Activated naive CD4-positive, alpha-beta T cell treated with anti-CD3 and anti-CD28 coated beads, Interleukin-2, amount 10 ng/mL, durations not matched to agents 7 days and 5 days (primary cell): Measurements from ENCODE around the gene FKBP5.
A peak's percentile ranks its signal among the peaks of the same experiment; 100 is the strongest.
"Not testable (repeated sequence)": the region's sequence is repeated elsewhere in the genome, so short reads cannot be mapped to it uniquely, and the experiment has no call there.

Experiments
- CTCF ChIA-PET: fragments of 350-600 bp; sonication (Branson Sonifier 250); formaldehyde crosslinking; loops from one replicate; lab custom pipeline; 2021; ENCODE audit warnings: antibody characterized with exemption; lab: Charles Lee
- DNase-seq: peaks from one replicate; pipeline ENCODE4 v3.0.0-alpha.2; 2020
- H3K27ac Mint-ChIP-seq: one replicate; pipeline ENCODE4 v1.8.0; 2021; ENCODE audit warnings: mild to moderate bottlenecking, moderate library complexity, mixed read lengths
- H3K27me3 Mint-ChIP-seq: one replicate; pipeline ENCODE4 v1.8.0; 2021; ENCODE audit warnings: mild to moderate bottlenecking, mixed read lengths
- H3K36me3 Mint-ChIP-seq: one replicate; pipeline ENCODE4 v1.8.0; 2021; ENCODE audit warnings: mixed read lengths
- H3K4me1 Mint-ChIP-seq: one replicate; pipeline ENCODE4 v1.8.0; 2021; ENCODE audit warnings: mixed read lengths
- H3K4me3 Mint-ChIP-seq: one replicate; pipeline ENCODE4 v1.8.0; 2021; ENCODE audit warnings: mild to moderate bottlenecking, moderate library complexity, mixed read lengths
- H3K9me3 Mint-ChIP-seq: one replicate; pipeline ENCODE4 v1.8.0; 2021; ENCODE audit warnings: mixed read lengths

FKBP5 gene

DNA sequence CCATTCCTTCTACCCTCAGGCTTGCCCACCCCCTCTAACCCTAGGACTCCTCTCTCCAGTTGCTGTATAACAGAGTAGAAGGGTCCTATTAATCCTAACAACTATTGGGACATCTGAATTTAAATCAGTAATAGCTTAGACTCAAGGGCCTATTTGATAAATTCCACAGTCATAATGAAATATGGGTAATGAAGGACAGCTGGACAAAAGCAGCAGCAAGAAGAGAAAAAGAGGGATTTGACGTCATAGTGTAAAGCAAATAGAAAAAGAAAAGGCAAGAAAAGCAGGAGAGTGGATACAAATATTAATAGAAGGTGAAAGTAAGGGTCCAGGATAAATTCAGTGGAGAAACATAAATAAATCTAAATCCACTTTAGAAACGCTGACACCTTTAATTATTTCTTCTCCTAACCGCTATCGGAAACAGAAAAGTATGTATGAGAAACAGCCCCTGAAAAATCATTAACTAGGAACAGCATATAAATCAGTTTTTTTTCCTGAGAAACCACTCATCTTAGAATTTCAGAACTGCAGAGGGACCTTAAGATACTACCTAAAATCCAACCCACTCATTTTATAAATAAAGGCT is 12.8 kb downstream of the FKBP5 start:
- H3K27ac Mint-ChIP-seq, result no peak overlapping the region

GRCh38 chr6:35674594-35674993 is 14.1 kb downstream of the FKBP5 start:
- Mint-ChIP-seq H3K27ac (no peak overlapping the region), H3K27me3 (no peaks in the 10 kb centered on the region), H3K4me1 (peaks cover 81% of the 10 kb centered on the region), H3K36me3 (peaks cover 34% of the 10 kb centered on the region), H3K9me3 (peaks cover 2% of the 10 kb centered on the region), H3K4me3 (no peak overlapping the region)
- CTCF ChIA-PET, result interaction anchor here (1.0 to 1.2 kb wide), 2 partner anchors 12 to 50 kb away, joined by 3 to 4 read pairs; no protein-coding TSS in a partner anchor
- DNase-seq, result no peak

More for the DNA sequence above, 12.8 kb downstream of the FKBP5 start:
- Mint-ChIP-seq H3K4me3 (no peak overlapping the region), H3K27me3 (no peaks in the 10 kb centered on the region), H3K36me3 (peaks cover 39% of the 10 kb centered on the region), H3K4me1 (peaks cover 75% of the 10 kb centered on the region), H3K9me3 (peaks cover 2% of the 10 kb centered on the region)
- no peak for DNase-seq
- CTCF ChIA-PET, result interaction anchor here (1.5 kb wide), 1 partner anchor 51 kb away, joined by 3 read pairs; no protein-coding TSS in a partner anchor

DNA sequence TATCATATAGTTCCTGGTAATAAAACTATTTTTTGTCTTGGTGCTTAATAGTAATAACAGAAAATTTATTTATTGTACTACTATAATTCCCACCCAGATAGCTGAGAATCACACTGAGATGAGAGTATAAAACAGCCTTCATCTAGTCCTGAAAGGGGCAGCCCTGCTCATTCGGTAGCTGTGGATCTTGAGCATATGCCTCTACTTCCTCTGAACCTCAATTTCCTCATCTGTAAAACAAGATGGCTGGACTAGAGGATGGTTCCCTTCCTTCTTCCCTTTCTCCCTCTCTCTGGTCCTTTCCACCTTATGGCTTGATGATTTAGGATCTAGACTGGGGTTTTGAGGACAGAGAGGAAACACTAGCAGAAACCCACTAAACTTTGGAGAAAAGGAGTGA is 15.0 kb downstream of the FKBP5 start:
- no peaks in the 10 kb centered on the region for H3K9me3 Mint-ChIP-seq
- CTCF ChIA-PET, result interaction anchor here (1.2 to 1.8 kb wide), 2 partner anchors 49 to 67 kb away, joined by 3 to 5 read pairs; no protein-coding TSS in a partner anchor
- peaks cover 25% of the 10 kb centered on the region for H3K36me3 Mint-ChIP-seq
- peak overlapping the region; percentile 37 for H3K27ac Mint-ChIP-seq
- H3K27me3 Mint-ChIP-seq, result no peaks in the 10 kb centered on the region
- peaks cover 82% of the 10 kb centered on the region for H3K4me1 Mint-ChIP-seq
- no peak overlapping the region for H3K4me3 Mint-ChIP-seq
- no peak for DNase-seq

GRCh38 chr6:35673284-35673666 is 15.4 kb downstream of the FKBP5 start:
- not testable (repeated sequence) for DNase-seq, H3K27ac Mint-ChIP-seq, H3K9me3 Mint-ChIP-seq, H3K27me3 Mint-ChIP-seq, H3K4me3 Mint-ChIP-seq
- H3K36me3 Mint-ChIP-seq, result peaks cover 21% of the 10 kb centered on the region
- peaks cover 82% of the 10 kb centered on the region for H3K4me1 Mint-ChIP-seq
- CTCF ChIA-PET, result interaction anchor here (0.7 to 1.8 kb wide), 2 partner anchors 41 to 67 kb away, joined by 4 to 5 read pairs; no protein-coding TSS in a partner anchor

GRCh38 chr6:35670453-35670852 is 18.3 kb downstream of the FKBP5 start:
- not testable (repeated sequence) for H3K9me3 Mint-ChIP-seq, H3K27me3 Mint-ChIP-seq, H3K4me3 Mint-ChIP-seq, DNase-seq
- CTCF ChIA-PET, result interaction anchor here (1.0 kb wide), 1 partner anchor 67 kb away, joined by 3 read pairs; the partner anchor contains the start of gene ARMC12
- Mint-ChIP-seq H3K36me3 (peaks cover 13% of the 10 kb centered on the region), H3K27ac (peak overlapping the region; percentile 95), H3K4me1 (peaks cover 78% of the 10 kb centered on the region)

- CTCF ChIA-PET, result interaction anchor here (0.8 to 4.3 kb wide), 3 partner anchors 15 to 67 kb away, joined by 3 to 25 read pairs (median 4); partner anchors contain the start of gene ARMC12
- Mint-ChIP-seq H3K27ac (peak overlapping the region; percentile 95), H3K4me3 (peak overlapping the region; percentile 66), H3K4me1 (peaks cover 70% of the 10 kb centered on the region), H3K9me3 (no peaks in the 10 kb centered on the region), H3K27me3 (no peaks in the 10 kb centered on the region), H3K36me3 (peaks cover 12% of the 10 kb centered on the region)
- DNase-seq, result no peak
Observed at GRCh38 chr6:35669451-35670045, 19.2 kb downstream of the FKBP5 start.

- peaks cover 12% of the 10 kb centered on the region for H3K36me3 Mint-ChIP-seq
- H3K4me1 Mint-ChIP-seq, result peaks cover 64% of the 10 kb centered on the region
- peak overlapping the region; percentile 66 for H3K4me3 Mint-ChIP-seq
- no peak for DNase-seq
- peak overlapping the region; percentile 95 for H3K27ac Mint-ChIP-seq
- H3K27me3 Mint-ChIP-seq, result no peaks in the 10 kb centered on the region
- H3K9me3 Mint-ChIP-seq, result no peaks in the 10 kb centered on the region
- CTCF ChIA-PET, result interaction anchor here (0.6 to 4.3 kb wide), 4 partner anchors 8 to 68 kb away, joined by 3 to 25 read pairs (median 4); partner anchors contain the start of gene ARMC12
Observed at GRCh38 chr6:35668744-35669450, 19.8 kb downstream of the FKBP5 start.

DNA sequence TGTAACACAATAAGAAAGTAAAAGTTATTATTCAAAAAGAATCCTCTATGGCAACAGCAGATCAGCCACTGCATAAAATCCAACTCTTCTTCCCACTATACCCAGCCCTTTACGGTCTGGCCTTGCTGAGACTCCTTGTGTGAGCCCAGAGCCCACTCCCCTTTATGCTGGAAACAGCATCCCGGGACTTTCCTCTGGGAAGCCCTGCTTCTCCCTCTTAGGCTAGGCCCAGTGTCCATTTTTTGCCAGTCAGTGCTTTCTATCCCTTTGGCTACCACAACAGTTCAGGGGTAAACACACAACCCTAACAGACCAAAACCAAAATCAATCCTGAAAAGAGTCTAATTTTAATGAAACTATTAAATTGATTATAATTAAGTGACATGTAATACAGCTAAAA is 20.6 kb downstream of the FKBP5 start:
- CTCF ChIA-PET, result interaction anchor here (0.7 to 4.3 kb wide), 4 partner anchors 14 to 69 kb away, joined by 3 to 25 read pairs (median 4); partner anchors contain the start of gene ARMC12
- no peaks in the 10 kb centered on the region for H3K27me3 Mint-ChIP-seq
- H3K9me3 Mint-ChIP-seq, result no peaks in the 10 kb centered on the region
- peak overlapping the region; percentile 70 for H3K4me3 Mint-ChIP-seq
- peaks cover 58% of the 10 kb centered on the region for H3K4me1 Mint-ChIP-seq
- H3K36me3 Mint-ChIP-seq, result peaks cover 11% of the 10 kb centered on the region
- H3K27ac Mint-ChIP-seq, result peak overlapping the region; percentile 95
- DNase-seq, result no peak

GRCh38 chr6:35665573-35665972 is 23.1 kb downstream of the FKBP5 start:
- Mint-ChIP-seq H3K36me3 (peaks cover 5% of the 10 kb centered on the region), H3K9me3 (no peaks in the 10 kb centered on the region), H3K4me1 (peaks cover 42% of the 10 kb centered on the region), H3K4me3 (no peak overlapping the region), H3K27ac (no peak overlapping the region), H3K27me3 (no peaks in the 10 kb centered on the region)
- DNase-seq, result no peak
- CTCF ChIA-PET, result no interaction called here

GRCh38 chr6:35664945-35665344 is 23.8 kb downstream of the FKBP5 start:
- no peaks in the 10 kb centered on the region for H3K27me3 Mint-ChIP-seq
- H3K4me1 Mint-ChIP-seq, result peaks cover 37% of the 10 kb centered on the region
- H3K4me3 Mint-ChIP-seq, result no peak overlapping the region
- no peaks in the 10 kb centered on the region for H3K9me3 Mint-ChIP-seq
- H3K27ac Mint-ChIP-seq, result no peak overlapping the region
- CTCF ChIA-PET, result interaction anchor here (0.7 kb wide), 1 partner anchor 13 kb away, joined by 5 read pairs; no protein-coding TSS in a partner anchor
- no peak for DNase-seq
- H3K36me3 Mint-ChIP-seq, result peaks cover 7% of the 10 kb centered on the region

- no peak for DNase-seq
- peaks cover 7% of the 10 kb centered on the region for H3K36me3 Mint-ChIP-seq
- peaks cover 24% of the 10 kb centered on the region for H3K4me1 Mint-ChIP-seq
- no peaks in the 10 kb centered on the region for H3K27me3 Mint-ChIP-seq
- H3K9me3 Mint-ChIP-seq, result no peaks in the 10 kb centered on the region
- no peak overlapping the region for H3K27ac Mint-ChIP-seq
- CTCF ChIA-PET, result interaction anchor here (0.7 to 2.0 kb wide), 5 partner anchors 11 to 72 kb away, joined by 3 to 9 read pairs (median 4); partner anchors contain the start of gene FKBP5
- no peak overlapping the region for H3K4me3 Mint-ChIP-seq
Observed at GRCh38 chr6:35663447-35664235, 25.1 kb downstream of the FKBP5 start.

DNA sequence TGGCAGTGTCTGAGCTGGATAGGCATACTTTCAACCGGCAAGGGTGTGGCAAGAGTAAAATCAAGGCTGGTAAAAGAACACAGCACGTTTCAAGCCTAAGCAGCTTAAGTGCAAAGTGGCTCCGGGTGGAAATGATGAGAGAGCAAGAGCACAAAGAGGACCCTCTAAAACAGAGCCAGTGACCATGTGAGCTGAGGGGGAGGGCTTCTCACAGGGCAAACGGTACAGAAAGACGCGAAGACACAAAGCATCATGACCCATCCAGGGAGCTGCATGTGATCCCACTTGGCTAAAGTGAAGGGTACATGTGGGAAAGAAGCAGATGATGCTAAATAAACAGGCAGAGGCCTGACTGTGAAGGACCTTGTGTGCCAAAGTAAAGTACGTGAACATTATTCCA is 25.7 kb downstream of the FKBP5 start:
- Mint-ChIP-seq H3K4me1 (peaks cover 18% of the 10 kb centered on the region), H3K4me3 (no peak overlapping the region), H3K27ac (no peak overlapping the region), H3K27me3 (no peaks in the 10 kb centered on the region), H3K9me3 (no peaks in the 10 kb centered on the region), H3K36me3 (peaks cover 5% of the 10 kb centered on the region)
- CTCF ChIA-PET, result interaction anchor here (0.7 to 2.0 kb wide), 5 partner anchors 12 to 75 kb away, joined by 3 to 9 read pairs (median 4); partner anchors contain the start of gene FKBP5
- DNase-seq, result no peak

GRCh38 chr6:35654883-35655282 is 33.8 kb downstream of the FKBP5 start:
- Mint-ChIP-seq H3K4me3 (no peak overlapping the region), H3K27me3 (no peaks in the 10 kb centered on the region), H3K9me3 (peaks cover 4% of the 10 kb centered on the region), H3K27ac (no peak overlapping the region), H3K36me3 (peaks cover 11% of the 10 kb centered on the region), H3K4me1 (peaks cover 9% of the 10 kb centered on the region)
- no peak for DNase-seq
- CTCF ChIA-PET, result interaction anchor here (0.6 kb wide), 1 partner anchor 294 kb away, joined by 3 read pairs; no protein-coding TSS in a partner anchor
